Measurements from ENCODE around the gene NECTIN3.

The NECTIN3 gene

GRCh38 chr3:111229301-111229700, 157.7 kb downstream of the NECTIN3 start:
- no peaks in the 10 kb centered on the region for H4K20me1 ChIP-seq
- H3K4me2 ChIP-seq, result no peak overlapping the region
- no peak overlapping the region for H3K27ac ChIP-seq
- H3K9ac ChIP-seq, result no peak overlapping the region
- no peak for TF ChIP-seq Cebpa-rat (IDR thresholded peaks at IDR 0.05)
- no peak overlapping the region for H3K4me3 ChIP-seq
- no peaks in the 10 kb centered on the region for H3K27me3 ChIP-seq
- no peaks in the 10 kb centered on the region for H3K4me1 ChIP-seq
- H3K36me3 ChIP-seq, result no peaks in the 10 kb centered on the region
- H3K9me3 ChIP-seq, result no peaks in the 10 kb centered on the region

- Histone ChIP-seq H3K4me1 (no peaks in the 10 kb centered on the region), H3K27ac (no peak overlapping the region), H4K20me1 (no peaks in the 10 kb centered on the region), H3K27me3 (no peaks in the 10 kb centered on the region), H3K36me3 (no peaks in the 10 kb centered on the region), H3K4me3 (no peak overlapping the region), H3K9ac (no peak overlapping the region), H3K4me2 (no peak overlapping the region), H3K9me3 (peaks cover 7% of the 10 kb centered on the region)
- no peak for TF ChIP-seq Cebpa-rat (IDR thresholded peaks at IDR 0.05)
Measured at GRCh38 chr3:111236836-111237713, 165.5 kb downstream of the NECTIN3 start.

GRCh38 chr3:111237946-111238345, 166.3 kb downstream of the NECTIN3 start:
- no peak overlapping the region for H3K27ac ChIP-seq
- no peak for TF ChIP-seq Cebpa-rat (IDR thresholded peaks at IDR 0.05)
- peaks cover 16% of the 10 kb centered on the region for H3K9me3 ChIP-seq
- H3K4me2 ChIP-seq, result no peak overlapping the region
- no peaks in the 10 kb centered on the region for H3K27me3 ChIP-seq
- H3K9ac ChIP-seq, result no peak overlapping the region
- no peak overlapping the region for H3K4me3 ChIP-seq
- H3K36me3 ChIP-seq, result no peaks in the 10 kb centered on the region
- no peaks in the 10 kb centered on the region for H4K20me1 ChIP-seq
- H3K4me1 ChIP-seq, result no peaks in the 10 kb centered on the region

- TF ChIP-seq Cebpa-rat (IDR thresholded peaks at IDR 0.05), result no peak
- Histone ChIP-seq H4K20me1 (no peaks in the 10 kb centered on the region), H3K4me3 (no peak overlapping the region), H3K9me3 (peaks cover 22% of the 10 kb centered on the region), H3K27ac (no peak overlapping the region), H3K4me1 (no peaks in the 10 kb centered on the region), H3K4me2 (no peak overlapping the region), H3K36me3 (no peaks in the 10 kb centered on the region), H3K27me3 (no peaks in the 10 kb centered on the region), H3K9ac (no peak overlapping the region)
Measured at GRCh38 chr3:111238885-111239284, 167.3 kb downstream of the NECTIN3 start.

- no peak for TF ChIP-seq Cebpa-rat (IDR thresholded peaks at IDR 0.05)
- no peaks in the 10 kb centered on the region for H3K4me1 ChIP-seq
- H3K9ac ChIP-seq, result no peak overlapping the region
- no peaks in the 10 kb centered on the region for H3K36me3 ChIP-seq
- no peaks in the 10 kb centered on the region for H3K27me3 ChIP-seq
- H3K4me2 ChIP-seq, result no peak overlapping the region
- H3K27ac ChIP-seq, result no peak overlapping the region
- no peaks in the 10 kb centered on the region for H4K20me1 ChIP-seq
- peaks cover 22% of the 10 kb centered on the region for H3K9me3 ChIP-seq
- H3K4me3 ChIP-seq, result no peak overlapping the region
Measured at GRCh38 chr3:111241960-111242359, 170.3 kb downstream of the NECTIN3 start.
